D721Med (cell line): Measurements from ENCODE around the gene ITGB7.

Experiments used
- DNase-seq: peaks from one replicate; pipeline ENCODE4 v3.0.0; 2011; ENCODE audit warnings: low spot score; ENCODE audit not compliant: insufficient read length
- FAIRE-seq: peaks from 2 replicates; lab custom pipeline; 2011; peaks lifted over from hg19 to GRCh38; lab: Jason Lieb, UNC
- CTCF ChIP-seq: IDR thresholded peaks from 2 replicates; pipeline ENCODE4 v1.5.1; 2012; ENCODE audit warnings: mild to moderate bottlenecking, control low read depth; ENCODE audit not compliant: insufficient read depth; ENCODE audit errors: missing control alignments

Gene ITGB7

GRCh38 chr12:53245286-53245685 lies 38.2 kb upstream of the ITGB7 start:
- DNase-seq: no peak
- TF ChIP-seq CTCF: no peak
- FAIRE-seq: no peak

- DNase-seq (no peak), FAIRE-seq (no peak)
- TF ChIP-seq CTCF: no peak
Measured at GRCh38 chr12:53244337-53244736, 37.3 kb upstream of the ITGB7 start.

GRCh38 chr12:53241623-53242412 lies 34.8 kb upstream of the ITGB7 start:
- DNase-seq (peak; percentile 64), FAIRE-seq (no peak)
- TF ChIP-seq CTCF: no peak

- no peak for DNase-seq
Measured at GRCh38 chr12:53239643-53240258, 32.7 kb upstream of the ITGB7 start.

GRCh38 chr12:53236443-53237111 lies 29.5 kb upstream of the ITGB7 start:
- DNase-seq: no peak
- no peak for TF ChIP-seq CTCF
- FAIRE-seq: no peak

More at GRCh38 chr12:53239643-53240258, 32.7 kb upstream of the ITGB7 start:
- TF ChIP-seq CTCF: no peak
- FAIRE-seq: no peak

DNA sequence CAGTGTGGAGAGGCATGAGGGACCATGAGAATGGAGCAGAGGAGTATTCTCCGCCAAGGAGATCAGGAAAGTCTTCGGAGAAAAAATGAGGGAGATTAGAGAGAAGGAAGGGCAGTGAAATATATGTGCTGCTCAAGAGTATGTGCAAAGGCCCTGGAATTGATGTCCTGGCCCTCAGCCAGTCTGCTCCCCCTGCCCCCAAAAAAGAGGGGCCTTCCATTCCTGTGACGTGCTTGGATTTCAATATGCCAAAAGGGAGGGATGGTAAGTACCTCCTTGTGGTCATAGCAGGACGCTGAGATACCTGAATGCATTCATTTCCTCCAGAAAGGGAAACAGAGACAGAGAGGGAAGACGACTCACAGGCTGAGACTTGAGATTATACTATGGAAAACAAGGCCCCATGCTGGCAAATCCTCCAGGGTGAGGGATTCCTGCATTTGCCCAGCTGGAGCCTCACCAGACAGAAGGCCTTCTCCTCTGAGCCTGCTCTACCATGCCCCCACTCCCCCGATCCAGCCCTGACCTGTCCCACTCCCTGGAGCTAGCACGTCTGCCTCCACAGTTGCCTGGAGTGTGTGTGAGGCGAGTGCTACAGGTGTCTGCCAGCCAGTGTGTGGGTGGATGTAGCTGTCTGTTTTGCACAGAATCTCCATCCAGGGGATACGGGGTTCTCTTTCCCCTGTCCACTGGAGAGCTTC lies 28.8 kb upstream of the ITGB7 start:
- no peak for DNase-seq
- FAIRE-seq: no peak
- TF ChIP-seq CTCF: no peak
